ENCODE data around the gene PARG.
"Not testable (repeated sequence)": the region's sequence is repeated elsewhere in the genome, so short reads cannot be mapped to it uniquely, and the experiment has no call there.

PARG gene

GRCh38 chr10:49858697-49859382, 83.0 kb downstream of the PARG start:
- H3K9me3 ChIP-seq (ENCODE audit: control insufficient read depth in 1 of 2, low read length in 2 of 2); H3K9ac ChIP-seq (ENCODE audit: low read depth in 1 of 2, low read length in 2 of 2); H3K36me3 ChIP-seq (ENCODE audit: control insufficient read depth in 1 of 2, insufficient read depth in 2 of 2, low read length in 2 of 2); H3K27me3 ChIP-seq (ENCODE audit: control insufficient read depth in 1 of 2, insufficient read depth in 2 of 2, low read length in 2 of 2); H3K27ac ChIP-seq (ENCODE audit: low read depth, low read length); H3K4me3 ChIP-seq (ENCODE audit: low read depth in 1 of 2, low read length in 2 of 2); H3K4me1 ChIP-seq (ENCODE audit: control insufficient read depth in 1 of 2, insufficient read depth in 2 of 2, low read length in 2 of 2): not testable (repeated sequence)

GRCh38 chr10:49849520-49849919, 92.3 kb downstream of the PARG start:
- H3K27me3 ChIP-seq (ENCODE audit: control insufficient read depth in 1 of 2, insufficient read depth in 2 of 2, low read length in 2 of 2); H3K9me3 ChIP-seq (ENCODE audit: control insufficient read depth in 1 of 2, low read length in 2 of 2); H3K36me3 ChIP-seq (ENCODE audit: control insufficient read depth in 1 of 2, insufficient read depth in 2 of 2, low read length in 2 of 2); H3K4me3 ChIP-seq (ENCODE audit: low read depth in 1 of 2, low read length in 2 of 2); H3K9ac ChIP-seq (ENCODE audit: low read depth in 1 of 2, low read length in 2 of 2); H3K27ac ChIP-seq (ENCODE audit: low read depth, low read length); H3K4me1 ChIP-seq (ENCODE audit: control insufficient read depth in 1 of 2, insufficient read depth in 2 of 2, low read length in 2 of 2): not testable (repeated sequence)

GRCh38 chr10:49844775-49845595, 96.8 kb downstream of the PARG start:
- Histone ChIP-seq H3K36me3 (ENCODE audit: control insufficient read depth in 1 of 2, insufficient read depth in 2 of 2, low read length in 2 of 2) (peaks cover 8 to 16% of the 10 kb centered on the region in 2 donors), H3K27ac (ENCODE audit: low read depth, low read length) (no peak overlapping the region), H3K9me3 (ENCODE audit: control insufficient read depth in 1 of 2, low read length in 2 of 2) (no peaks in the 10 kb centered on the region), H3K9ac (ENCODE audit: low read depth in 1 of 2, low read length in 2 of 2) (no peak overlapping the region), H3K4me3 (ENCODE audit: low read depth in 1 of 2, low read length in 2 of 2) (no peak overlapping the region), H3K27me3 (ENCODE audit: control insufficient read depth in 1 of 2, insufficient read depth in 2 of 2, low read length in 2 of 2) (no peaks in the 10 kb centered on the region), H3K4me1 (ENCODE audit: control insufficient read depth in 1 of 2, insufficient read depth in 2 of 2, low read length in 2 of 2) (peaks cover 0 to 6% of the 10 kb centered on the region in 2 donors)

GRCh38 chr10:49842333-49842628, 99.5 kb downstream of the PARG start:
- not testable (repeated sequence) for H3K27ac ChIP-seq (ENCODE audit: low read depth, low read length); H3K9me3 ChIP-seq (ENCODE audit: control insufficient read depth in 1 of 2, low read length in 2 of 2); H3K27me3 ChIP-seq (ENCODE audit: control insufficient read depth in 1 of 2, insufficient read depth in 2 of 2, low read length in 2 of 2); H3K9ac ChIP-seq (ENCODE audit: low read depth in 1 of 2, low read length in 2 of 2); H3K4me3 ChIP-seq (ENCODE audit: low read depth in 1 of 2, low read length in 2 of 2)
- Histone ChIP-seq H3K4me1 (ENCODE audit: control insufficient read depth in 1 of 2, insufficient read depth in 2 of 2, low read length in 2 of 2) (peaks cover 0 to 10% of the 10 kb centered on the region in 2 donors), H3K36me3 (ENCODE audit: control insufficient read depth in 1 of 2, insufficient read depth in 2 of 2, low read length in 2 of 2) (peaks cover 8 to 24% of the 10 kb centered on the region in 2 donors)

GRCh38 chr10:49841615-49842332, 100.1 kb downstream of the PARG start:
- Histone ChIP-seq H3K4me3 (ENCODE audit: low read depth in 1 of 2, low read length in 2 of 2) (no peak overlapping the region), H3K9me3 (ENCODE audit: control insufficient read depth in 1 of 2, low read length in 2 of 2) (no peaks in the 10 kb centered on the region), H3K36me3 (ENCODE audit: control insufficient read depth in 1 of 2, insufficient read depth in 2 of 2, low read length in 2 of 2) (peaks cover 8 to 24% of the 10 kb centered on the region in 2 donors), H3K9ac (ENCODE audit: low read depth in 1 of 2, low read length in 2 of 2) (no peak overlapping the region), H3K4me1 (ENCODE audit: control insufficient read depth in 1 of 2, insufficient read depth in 2 of 2, low read length in 2 of 2) (peaks cover 0 to 10% of the 10 kb centered on the region in 2 donors), H3K27me3 (ENCODE audit: control insufficient read depth in 1 of 2, insufficient read depth in 2 of 2, low read length in 2 of 2) (no peaks in the 10 kb centered on the region), H3K27ac (ENCODE audit: low read depth, low read length) (no peak overlapping the region)

GRCh38 chr10:49837685-49838084, 104.1 kb downstream of the PARG start:
- Histone ChIP-seq H3K4me1 (ENCODE audit: control insufficient read depth in 1 of 2, insufficient read depth in 2 of 2, low read length in 2 of 2) (peaks cover 3 to 5% of the 10 kb centered on the region in 2 donors), H3K36me3 (ENCODE audit: control insufficient read depth in 1 of 2, insufficient read depth in 2 of 2, low read length in 2 of 2) (peaks cover 8 to 18% of the 10 kb centered on the region in 2 donors), H3K27ac (ENCODE audit: low read depth, low read length) (no peak overlapping the region), H3K9ac (ENCODE audit: low read depth in 1 of 2, low read length in 2 of 2) (no peak overlapping the region), H3K4me3 (ENCODE audit: low read depth in 1 of 2, low read length in 2 of 2) (no peak overlapping the region), H3K9me3 (ENCODE audit: control insufficient read depth in 1 of 2, low read length in 2 of 2) (no peaks in the 10 kb centered on the region), H3K27me3 (ENCODE audit: control insufficient read depth in 1 of 2, insufficient read depth in 2 of 2, low read length in 2 of 2) (no peaks in the 10 kb centered on the region)

- Histone ChIP-seq H3K27ac (ENCODE audit: low read depth, low read length) (no peak overlapping the region), H3K4me3 (ENCODE audit: low read depth in 1 of 2, low read length in 2 of 2) (no peak overlapping the region), H3K9ac (ENCODE audit: low read depth in 1 of 2, low read length in 2 of 2) (no peak overlapping the region), H3K9me3 (ENCODE audit: control insufficient read depth in 1 of 2, low read length in 2 of 2) (no peaks in the 10 kb centered on the region), H3K36me3 (ENCODE audit: control insufficient read depth in 1 of 2, insufficient read depth in 2 of 2, low read length in 2 of 2) (peaks cover 8 to 24% of the 10 kb centered on the region in 2 donors), H3K27me3 (ENCODE audit: control insufficient read depth in 1 of 2, insufficient read depth in 2 of 2, low read length in 2 of 2) (no peaks in the 10 kb centered on the region), H3K4me1 (ENCODE audit: control insufficient read depth in 1 of 2, insufficient read depth in 2 of 2, low read length in 2 of 2) (peaks cover 3 to 5% of the 10 kb centered on the region in 2 donors)
These were observed 104.8 kb downstream of the PARG start for GRCh38 chr10:49837051-49837478.

- Histone ChIP-seq H3K36me3 (ENCODE audit: control insufficient read depth in 1 of 2, insufficient read depth in 2 of 2, low read length in 2 of 2) (peaks cover 0 to 25% of the 10 kb centered on the region in 2 donors), H3K4me3 (ENCODE audit: low read depth in 1 of 2, low read length in 2 of 2) (no peak overlapping the region), H3K27me3 (ENCODE audit: control insufficient read depth in 1 of 2, insufficient read depth in 2 of 2, low read length in 2 of 2) (no peaks in the 10 kb centered on the region), H3K9me3 (ENCODE audit: control insufficient read depth in 1 of 2, low read length in 2 of 2) (no peaks in the 10 kb centered on the region), H3K27ac (ENCODE audit: low read depth, low read length) (no peak overlapping the region), H3K4me1 (ENCODE audit: control insufficient read depth in 1 of 2, insufficient read depth in 2 of 2, low read length in 2 of 2) (peaks cover 3 to 5% of the 10 kb centered on the region in 2 donors), H3K9ac (ENCODE audit: low read depth in 1 of 2, low read length in 2 of 2) (no peak overlapping the region)
These were observed 106.9 kb downstream of the PARG start for GRCh38 chr10:49834976-49835375.

- Histone ChIP-seq H3K36me3 (ENCODE audit: control insufficient read depth in 1 of 2, insufficient read depth in 2 of 2, low read length in 2 of 2) (peaks cover 0 to 25% of the 10 kb centered on the region in 2 donors), H3K4me1 (ENCODE audit: control insufficient read depth in 1 of 2, insufficient read depth in 2 of 2, low read length in 2 of 2) (peaks cover 3 to 5% of the 10 kb centered on the region in 2 donors), H3K9ac (ENCODE audit: low read depth in 1 of 2, low read length in 2 of 2) (no peak overlapping the region), H3K27me3 (ENCODE audit: control insufficient read depth in 1 of 2, insufficient read depth in 2 of 2, low read length in 2 of 2) (no peaks in the 10 kb centered on the region), H3K4me3 (ENCODE audit: low read depth in 1 of 2, low read length in 2 of 2) (no peak overlapping the region), H3K9me3 (ENCODE audit: control insufficient read depth in 1 of 2, low read length in 2 of 2) (no peaks in the 10 kb centered on the region), H3K27ac (ENCODE audit: low read depth, low read length) (no peak overlapping the region)
These were observed 107.6 kb downstream of the PARG start for GRCh38 chr10:49834201-49834600.

GRCh38 chr10:49833168-49833567, 108.7 kb downstream of the PARG start:
- Histone ChIP-seq H3K9ac (ENCODE audit: low read depth in 1 of 2, low read length in 2 of 2) (no peak overlapping the region), H3K27ac (ENCODE audit: low read depth, low read length) (no peak overlapping the region), H3K36me3 (ENCODE audit: control insufficient read depth in 1 of 2, insufficient read depth in 2 of 2, low read length in 2 of 2) (peaks cover 0 to 17% of the 10 kb centered on the region in 2 donors), H3K4me3 (ENCODE audit: low read depth in 1 of 2, low read length in 2 of 2) (no peak overlapping the region), H3K4me1 (ENCODE audit: control insufficient read depth in 1 of 2, insufficient read depth in 2 of 2, low read length in 2 of 2) (peaks cover 3 to 5% of the 10 kb centered on the region in 2 donors), H3K9me3 (ENCODE audit: control insufficient read depth in 1 of 2, low read length in 2 of 2) (no peaks in the 10 kb centered on the region), H3K27me3 (ENCODE audit: control insufficient read depth in 1 of 2, insufficient read depth in 2 of 2, low read length in 2 of 2) (no peaks in the 10 kb centered on the region)

All from duodenal mucosa (tissue), 2 donors.